HEK293 (cell line): ENCODE measurements around the gene GABBR2.

Experiments used
- CTCF ChIA-PET: fragments of 350-600 bp; formaldehyde crosslinking; extraction: SDS; loops from one replicate; lab custom pipeline; 2021; ENCODE audit warnings: antibody characterized with exemption; lab: Yijun Ruan, JAX
- POLR2A ChIA-PET: fragments of 300-600 bp; formaldehyde crosslinking; extraction: SDS; loops from one replicate; lab custom pipeline; 2020; ENCODE audit warnings: antibody characterized with exemption, inconsistent platforms; lab: Yijun Ruan, JAX
- H3K27ac ChIP-seq: fragments of 200-500 bp; sonication (Bioruptor generic); 2 replicates; pipeline ENCODE4 v1.5.1; 2014; ENCODE audit warnings: low read depth, low read length, control low read depth, inconsistent platforms; ENCODE audit errors: extremely low read depth
- H3K36me3 ChIP-seq, 2 experiments: fragments of 200-500 bp in 1 of 2; sonication (Bioruptor generic) in 1 of 2; 1 replicate in 1 of 2; 2 replicates in 1 of 2; pipeline ENCODE4 v1.5.1; 2014 to 2017; ENCODE audit warnings: inconsistent platforms in 2 of 2, low read length in 2 of 2; ENCODE audit not compliant: control insufficient read depth in 2 of 2, insufficient read depth in 1 of 2
- H3K4me1 ChIP-seq: fragments of 200-500 bp; sonication (Bioruptor generic); 2 replicates; pipeline ENCODE4 v1.5.1; 2014; ENCODE audit warnings: mild to moderate bottlenecking, low read length, inconsistent platforms; ENCODE audit not compliant: control insufficient read depth, insufficient read depth
- H3K4me3 ChIP-seq: 2 replicates; pipeline ENCODE4 v1.5.1; 2011; ENCODE audit warnings: low read depth, mild to moderate bottlenecking, control low read depth, low read length, moderate library complexity
- H3K9me3 ChIP-seq: fragments of 200-500 bp; sonication (Bioruptor generic); 2 replicates; pipeline ENCODE4 v1.5.1; 2014; ENCODE audit warnings: low read depth, low read length, inconsistent platforms; ENCODE audit not compliant: control insufficient read depth, insufficient read depth
- GLIS1 ChIP-seq: fragments of 450-650 bp; formaldehyde crosslinking; IDR thresholded peaks from 2 replicates; pipeline ENCODE4 v1.5.1; 2016; ENCODE audit warnings: missing biosample characterization, missing genetic modification characterization
- IKZF3 ChIP-seq: fragments of 450-650 bp; IDR thresholded peaks from 2 replicates; pipeline ENCODE4 v1.5.0; 2018; ENCODE audit warnings: missing biosample characterization, mild to moderate bottlenecking, missing genetic modification characterization, moderate library complexity
- KLF8 ChIP-seq: fragments of 450-650 bp; formaldehyde crosslinking; IDR thresholded peaks from 2 replicates; pipeline ENCODE4 v1.5.1; 2016; ENCODE audit warnings: missing biosample characterization, missing genetic modification characterization
- PRDM6 ChIP-seq: fragments of 450-650 bp; formaldehyde crosslinking; IDR thresholded peaks from 2 replicates; pipeline ENCODE4 v1.5.1; 2017; ENCODE audit warnings: missing biosample characterization, missing genetic modification characterization
- SETDB1 ChIP-seq: IDR thresholded peaks from one replicate; pipeline ENCODE4 v1.6.1; 2017; ENCODE audit warnings: mild to moderate bottlenecking, low read length, moderate library complexity, mixed read lengths; ENCODE audit not compliant: insufficient read length
- TCF7L2 ChIP-seq: IDR thresholded peaks from 2 replicates; pipeline ENCODE4 v1.6.1; 2011; ENCODE audit warnings: low read depth, mild to moderate bottlenecking, inconsistent platforms, low read length, moderate library complexity, borderline replicate concordance
- WT1 ChIP-seq: fragments of 450-650 bp; formaldehyde crosslinking; IDR thresholded peaks from 2 replicates; pipeline ENCODE4 v1.5.1; 2016; ENCODE audit warnings: missing biosample characterization, missing genetic modification characterization
- ZFP3 ChIP-seq: fragments of 450-650 bp; formaldehyde crosslinking; IDR thresholded peaks from 2 replicates; pipeline ENCODE4 v1.5.1; 2016; ENCODE audit warnings: low read depth, missing biosample characterization, missing genetic modification characterization
- ZNF146 ChIP-seq: fragments of 450-650 bp; formaldehyde crosslinking; IDR thresholded peaks from 2 replicates; pipeline ENCODE4 v1.5.1; 2016; ENCODE audit warnings: missing biosample characterization, missing genetic modification characterization
- ZNF18 ChIP-seq: fragments of 450-650 bp; formaldehyde crosslinking; IDR thresholded peaks from 2 replicates; pipeline ENCODE4 v1.5.1; 2016; ENCODE audit warnings: missing biosample characterization, missing genetic modification characterization
- ZNF211 ChIP-seq: fragments of 450-650 bp; formaldehyde crosslinking; IDR thresholded peaks from 2 replicates; pipeline ENCODE4 v1.5.1; 2016; ENCODE audit warnings: low read depth, missing biosample characterization, missing genetic modification characterization
- ZNF341 ChIP-seq: fragments of 450-650 bp; formaldehyde crosslinking; IDR thresholded peaks from 2 replicates; pipeline ENCODE4; 2016; ENCODE audit warnings: low read depth, missing biosample characterization, missing genetic modification characterization
- ZNF433 ChIP-seq: fragments of 450-650 bp; formaldehyde crosslinking; IDR thresholded peaks from 2 replicates; pipeline ENCODE4 v1.5.1; 2016; ENCODE audit warnings: missing biosample characterization, missing genetic modification characterization, low read depth
- ZNF560 ChIP-seq: fragments of 450-650 bp; formaldehyde crosslinking; IDR thresholded peaks from 2 replicates; pipeline ENCODE4 v1.5.1; 2017; ENCODE audit warnings: missing biosample characterization, missing genetic modification characterization, borderline replicate concordance
- ZNF596 ChIP-seq: fragments of 450-650 bp; IDR thresholded peaks from 2 replicates; pipeline ENCODE4 v1.5.0; 2018; ENCODE audit warnings: missing biosample characterization, mild to moderate bottlenecking, missing genetic modification characterization, moderate library complexity
- ZNF843 ChIP-seq: fragments of 450-650 bp; formaldehyde crosslinking; IDR thresholded peaks from 2 replicates; pipeline ENCODE4 v1.5.1; 2016; ENCODE audit warnings: missing biosample characterization, missing genetic modification characterization
- TF ChIP-seq, protein P1 (sequence below): fragments of 450-650 bp; formaldehyde crosslinking; IDR thresholded peaks from 2 replicates; pipeline ENCODE4 v1.5.1; 2016; ENCODE audit warnings: missing biosample characterization, missing genetic modification characterization

Gene GABBR2

DNA sequence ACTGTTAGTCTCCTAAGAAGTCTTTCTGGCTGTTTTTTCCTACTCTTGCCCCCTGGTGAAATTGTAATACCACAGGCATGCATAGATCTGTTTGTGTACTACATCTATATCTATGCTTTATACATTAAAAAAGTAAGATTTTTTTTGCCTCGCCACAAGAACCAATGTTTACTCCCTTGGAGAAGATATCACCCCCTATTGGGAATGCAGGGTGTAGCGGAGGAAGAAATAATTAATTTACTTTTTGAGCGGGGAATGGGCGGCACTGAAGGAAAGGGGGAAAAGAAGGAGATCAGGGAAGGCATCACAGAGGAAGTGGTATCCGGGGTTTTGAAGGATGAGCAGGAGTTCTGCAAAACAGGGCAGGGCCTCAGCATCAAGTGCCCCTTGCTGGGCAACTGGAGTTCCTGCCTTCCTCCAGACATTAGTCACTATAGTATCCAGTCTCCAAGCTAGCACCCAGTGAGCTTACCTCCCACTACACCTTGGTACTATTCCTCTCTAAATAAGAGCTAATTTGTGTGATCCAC is 134.9 kb downstream of the GABBR2 start:
- Histone ChIP-seq H3K27ac (no peak overlapping the region), H3K4me1 (no peaks in the 10 kb centered on the region), H3K9me3 (no peaks in the 10 kb centered on the region), H3K4me3 (no peak overlapping the region), H3K36me3 (no peaks in the 10 kb centered on the region)
- no peak for TF ChIP-seq ZNF843 (tag by site-specific recombination)
- TF ChIP-seq ZFP3 (tag by site-specific recombination): peak; percentile 67
- no peak for TF ChIP-seq WT1 (tag by site-specific recombination)
- CTCF ChIA-PET: no interaction called here
- POLR2A ChIA-PET: no interaction called here

DNA sequence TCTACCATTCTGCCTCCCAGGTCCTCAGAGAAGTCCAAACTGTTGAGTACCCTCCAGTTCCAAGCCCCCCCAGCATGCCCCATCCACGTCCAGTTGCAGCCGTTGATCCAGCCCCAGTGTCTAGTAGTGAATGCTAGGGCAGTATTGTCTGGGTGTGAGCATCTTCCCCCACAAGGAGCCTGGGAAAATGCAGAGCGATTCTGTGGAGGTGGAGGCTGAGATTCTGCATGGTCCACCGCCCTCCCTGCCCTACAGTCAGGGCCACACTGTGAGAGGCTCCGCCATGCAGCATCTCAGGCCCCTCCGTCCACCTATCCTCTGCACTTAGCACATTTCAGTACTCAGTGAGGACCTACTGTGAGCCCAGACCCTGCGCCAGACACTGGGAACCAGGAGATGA is 135.9 kb downstream of the GABBR2 start:
- TF ChIP-seq ZNF18: no peak
- no peak for TF ChIP-seq ZNF596 (tag by site-specific recombination)
- TF ChIP-seq PRDM6 (tag by site-specific recombination): no peak
- H3K27ac ChIP-seq: no peak overlapping the region
- no peak overlapping the region for H3K4me3 ChIP-seq
- ChIA-PET CTCF (no interaction called here), POLR2A (no interaction called here)
- no peaks in the 10 kb centered on the region for H3K9me3 ChIP-seq
- no peaks in the 10 kb centered on the region for H3K36me3 ChIP-seq
- no peaks in the 10 kb centered on the region for H3K4me1 ChIP-seq

DNA sequence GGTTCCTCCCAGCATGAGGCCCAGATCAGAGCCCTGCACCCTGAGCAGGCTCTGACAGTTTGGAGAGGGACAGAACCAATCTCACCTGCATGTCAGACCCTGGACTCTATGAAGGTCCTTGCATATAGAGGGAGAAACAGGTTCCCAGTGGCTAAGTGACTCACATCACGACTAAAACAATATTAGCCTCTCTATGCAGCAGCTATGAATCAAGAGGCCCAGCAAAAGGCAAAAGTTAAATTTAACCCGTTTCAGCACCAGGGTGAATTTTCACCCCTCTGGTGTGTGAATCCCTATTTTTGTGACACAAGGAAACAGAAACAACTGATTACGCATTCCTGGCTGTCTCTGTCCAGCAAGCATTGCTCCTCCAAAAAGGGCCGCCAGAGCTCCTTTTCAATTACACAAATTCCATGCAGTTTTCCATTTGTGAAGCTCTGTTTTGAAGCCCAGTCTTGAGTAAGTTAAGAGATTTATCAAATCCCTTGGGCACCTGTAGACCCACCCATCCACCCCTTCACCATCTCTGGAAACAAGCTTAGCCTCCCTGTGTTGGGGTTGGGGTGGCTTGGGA is 136.6 kb downstream of the GABBR2 start:
- Histone ChIP-seq H3K4me1 (no peaks in the 10 kb centered on the region), H3K36me3 (no peaks in the 10 kb centered on the region), H3K27ac (no peak overlapping the region), H3K9me3 (no peaks in the 10 kb centered on the region), H3K4me3 (no peak overlapping the region)
- ChIA-PET POLR2A (no interaction called here), CTCF (no interaction called here)
- TF ChIP-seq, protein P1, sequence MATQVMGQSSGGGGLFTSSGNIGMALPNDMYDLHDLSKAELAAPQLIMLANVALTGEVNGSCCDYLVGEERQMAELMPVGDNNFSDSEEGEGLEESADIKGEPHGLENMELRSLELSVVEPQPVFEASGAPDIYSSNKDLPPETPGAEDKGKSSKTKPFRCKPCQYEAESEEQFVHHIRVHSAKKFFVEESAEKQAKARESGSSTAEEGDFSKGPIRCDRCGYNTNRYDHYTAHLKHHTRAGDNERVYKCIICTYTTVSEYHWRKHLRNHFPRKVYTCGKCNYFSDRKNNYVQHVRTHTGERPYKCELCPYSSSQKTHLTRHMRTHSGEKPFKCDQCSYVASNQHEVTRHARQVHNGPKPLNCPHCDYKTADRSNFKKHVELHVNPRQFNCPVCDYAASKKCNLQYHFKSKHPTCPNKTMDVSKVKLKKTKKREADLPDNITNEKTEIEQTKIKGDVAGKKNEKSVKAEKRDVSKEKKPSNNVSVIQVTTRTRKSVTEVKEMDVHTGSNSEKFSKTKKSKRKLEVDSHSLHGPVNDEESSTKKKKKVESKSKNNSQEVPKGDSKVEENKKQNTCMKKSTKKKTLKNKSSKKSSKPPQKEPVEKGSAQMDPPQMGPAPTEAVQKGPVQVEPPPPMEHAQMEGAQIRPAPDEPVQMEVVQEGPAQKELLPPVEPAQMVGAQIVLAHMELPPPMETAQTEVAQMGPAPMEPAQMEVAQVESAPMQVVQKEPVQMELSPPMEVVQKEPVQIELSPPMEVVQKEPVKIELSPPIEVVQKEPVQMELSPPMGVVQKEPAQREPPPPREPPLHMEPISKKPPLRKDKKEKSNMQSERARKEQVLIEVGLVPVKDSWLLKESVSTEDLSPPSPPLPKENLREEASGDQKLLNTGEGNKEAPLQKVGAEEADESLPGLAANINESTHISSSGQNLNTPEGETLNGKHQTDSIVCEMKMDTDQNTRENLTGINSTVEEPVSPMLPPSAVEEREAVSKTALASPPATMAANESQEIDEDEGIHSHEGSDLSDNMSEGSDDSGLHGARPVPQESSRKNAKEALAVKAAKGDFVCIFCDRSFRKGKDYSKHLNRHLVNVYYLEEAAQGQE (tag by site-specific recombination): peak; percentile 36; the same call in 1 of the 2 replicates
- TF ChIP-seq TCF7L2: no peak
- TF ChIP-seq ZNF211: no peak
- TF ChIP-seq ZNF341 (tag by site-specific recombination): no peak
- TF ChIP-seq SETDB1: no peak

DNA sequence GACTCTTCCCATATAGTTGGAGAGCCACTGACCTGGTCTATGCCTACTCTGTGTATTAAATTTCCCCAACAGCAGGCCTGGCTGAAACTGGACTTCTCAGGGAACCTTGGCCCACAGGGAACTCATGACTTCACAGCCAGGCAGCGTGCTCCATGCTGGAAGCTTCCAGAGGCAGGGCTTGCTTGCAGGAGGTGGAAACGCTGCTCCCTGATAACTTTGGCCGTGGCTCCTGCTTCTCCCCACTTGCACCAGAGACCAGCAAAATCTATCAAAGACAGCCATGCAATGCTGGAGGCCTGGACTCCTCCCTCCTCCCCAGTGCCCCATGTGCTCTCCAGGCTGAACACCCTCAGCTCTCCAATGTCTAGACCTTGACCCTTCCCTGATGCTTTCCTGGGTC is 137.1 kb downstream of the GABBR2 start:
- ChIA-PET CTCF (no interaction called here), POLR2A (no interaction called here)
- no peaks in the 10 kb centered on the region for H3K4me1 ChIP-seq
- no peak overlapping the region for H3K27ac ChIP-seq
- no peak overlapping the region for H3K4me3 ChIP-seq
- no peaks in the 10 kb centered on the region for H3K36me3 ChIP-seq
- no peaks in the 10 kb centered on the region for H3K9me3 ChIP-seq
- TF ChIP-seq ZNF560 (tag by site-specific recombination): no peak
- TF ChIP-seq, protein P1 (tag by site-specific recombination): no peak
- TF ChIP-seq GLIS1 (tag by site-specific recombination): no peak
- TF ChIP-seq KLF8: no peak
- no peak for TF ChIP-seq IKZF3 (tag by site-specific recombination)
- TF ChIP-seq ZNF146 (tag by site-specific recombination): no peak
- no peak for TF ChIP-seq ZNF433 (tag by site-specific recombination)
